ENCODE data around the gene EXOC6B. TPM values are rescaled to one million over a fixed set of nuclear protein-coding genes. Genes with fewer than 3 reads are reported as not detected.

Gene EXOC6B
- total and polyA plus RNA-seq, 2 of the 8 experiments (the other 6 are each of a cell fraction or from before 2014, with no cell fraction given), result 13.5 to 33.0 TPM

GRCh38 chr2:72636210-72636609 is 189.6 kb downstream of the EXOC6B start:
- Histone ChIP-seq H3K4me3 (ENCODE audit: extremely low read depth in 1 of 4, insufficient read depth in 2 of 4, low read depth in 3 of 4, low read length in 4 of 4) (no peak overlapping the region), H4K20me1 (replicated peaks in 1 of 2; ENCODE audit: control insufficient read depth in 1 of 2, insufficient read depth in 2 of 2, low read length in 2 of 2) (peaks cover 0 to 3% of the 10 kb centered on the region in 2 experiments), H2AFZ (ENCODE audit: low read length) (no peak overlapping the region), H4K5ac (ENCODE audit: insufficient read length, low read depth, low read length) (no peak overlapping the region), H3K4ac (replicated peaks; ENCODE audit: insufficient read length, low read depth, low read length) (no peak overlapping the region), H3K14ac (ENCODE audit: insufficient read length) (no peak overlapping the region), H3K18ac (ENCODE audit: extremely low read depth, low read length) (no peak overlapping the region), H3K23ac (ENCODE audit: insufficient read length) (no peak overlapping the region), H3K36me3 (ENCODE audit: control insufficient read depth in 2 of 4, insufficient read depth in 4 of 4, low read length in 3 of 4) (no peaks in the 10 kb centered on the region), H3K9me3 (ENCODE audit: insufficient read depth in 2 of 2, low read depth in 1 of 2, low read length in 1 of 2) (peaks cover 3 to 5% of the 10 kb centered on the region in 2 experiments; a peak in 2 of 4 replicates), H4K8ac (ENCODE audit: extremely low read depth, insufficient read depth, low read length) (no peak overlapping the region), H2BK20ac (ENCODE audit: low read length) (no peak overlapping the region), H2AK5ac (ENCODE audit: low read depth, low read length) (no peak overlapping the region), H3K9ac (replicated peaks in 1 of 4; ENCODE audit: extremely low read depth in 1 of 4, low read depth in 3 of 4, low read length in 3 of 4) (no peak overlapping the region), H3K23me2 (ENCODE audit: low read depth, low read length) (no peaks in the 10 kb centered on the region), H3K4me1 (replicated peaks in 1 of 4; ENCODE audit: control insufficient read depth in 3 of 4, insufficient read depth in 4 of 4, low read length in 3 of 4) (no peaks in the 10 kb centered on the region), H3K56ac (replicated peaks; ENCODE audit: insufficient read length, low read depth, low read length) (no peak overlapping the region), H3K79me1 (ENCODE audit: low read depth, low read length) (no peaks in the 10 kb centered on the region; the same call in 1 of the 2 replicates), H3K27me3 (replicated peaks in 1 of 4; ENCODE audit: control insufficient read depth in 3 of 4, extremely low read depth in 1 of 4, insufficient read depth in 3 of 4, low read length in 3 of 4) (no peaks in the 10 kb centered on the region), H3K79me2 (ENCODE audit: control insufficient read depth in 1 of 2, insufficient read depth in 2 of 2, low read length in 2 of 2) (0 out of 4 replicates have a peak, but pooled peaks cover 0 to 4% of the 10 kb centered on the region in 2 experiments), H4K91ac (replicated peaks; ENCODE audit: insufficient read length, low read length) (no peak overlapping the region), H3K4me2 (ENCODE audit: insufficient read depth in 1 of 2, low read depth in 2 of 2, low read length in 2 of 2) (no peak overlapping the region), H2BK5ac (ENCODE audit: low read depth, low read length) (no peak overlapping the region), H3K27ac (ENCODE audit: low read depth, low read length) (no peak overlapping the region), H2BK15ac (ENCODE audit: low read length) (no peak overlapping the region), H2BK12ac (ENCODE audit: low read depth, low read length) (no peak overlapping the region), H2BK120ac (replicated peaks; ENCODE audit: low read depth, low read length) (no peak overlapping the region)
- ChIA-PET CTCF (ENCODE audit: partially characterized antibody) (no interaction called here), POLR2A (ENCODE audit: partially characterized antibody) (no interaction called here)
- WGBS, 2 experiments (ENCODE audit: extremely low coverage in 1 of 2, insufficient coverage in 1 of 2, insufficient read length in 1 of 2, insufficient replicate concordance in 2 of 2, low coverage in 1 of 2, low lambda C conversion rate in 2 of 2, missing lambda C conversion rate in 1 of 2), result 49% methylated on average over 3 of the region's 3 CpGs; no CpG with 5 or more reads in 1 of the 2 experiments
- FAIRE-seq (no peak), DNase-seq (ENCODE audit: low read depth in 1 of 2, low spot score in 2 of 2) (no peak)
- TF ChIP-seq GABPA (IDR thresholded peaks at IDR 0.05; ENCODE audit: borderline replicate concordance, insufficient read depth, low read length) (no peak), JUND (IDR thresholded peaks at IDR 0.05; ENCODE audit: low read length) (no peak), CREB1 (IDR thresholded peaks at IDR 0.05) (no peak), MAX (IDR thresholded peaks at IDR 0.05) (no peak), BCL11A (IDR thresholded peaks at IDR 0.05; ENCODE audit: low read depth in 2 of 2, low read length in 2 of 2) (no peak)
